Tibial artery (tissue), 4 donors: ENCODE results near the gene RCOR2.

Source experiments
- DNase-seq, 2 donors: peaks; one replicate each; pipeline ENCODE4 v3.0.0-alpha.2; 2019
- H3K27ac ChIP-seq, 2 donors: fragments of 200-600 bp; sonication (generic) in 1 of 2; 1 replicate in 1 of 2; 2 replicates in 1 of 2; pipeline ENCODE4 v1.5.1; 2018 to 2019; ENCODE audit warnings: mild to moderate bottlenecking in 1 of 2
- H3K27me3 ChIP-seq, 2 donors: fragments of 200-600 bp; sonication (generic) in 1 of 2; one replicate each; pipeline versions ENCODE4 v1.5.1 to v1.6.0; 2016 to 2019
- H3K36me3 ChIP-seq, 3 donors: fragments of 200-600 bp; sonication (generic) in 2 of 3; one replicate each; pipeline ENCODE4 v1.5.1; 2016 to 2019; ENCODE audit warnings: mild to moderate bottlenecking in 2 of 3
- H3K4me1 ChIP-seq, 4 donors: fragments of 200-600 bp; sonication (generic) in 2 of 4; 1 replicate in 3 of 4; 2 replicates in 1 of 4; pipeline ENCODE4 v1.5.1; 2016 to 2019
- H3K4me3 ChIP-seq, 2 donors: fragments of 200-600 bp; sonication (generic) in 1 of 2; 1 replicate in 1 of 2; 2 replicates in 1 of 2; pipeline ENCODE4 v1.5.1; 2018 to 2019; ENCODE audit warnings: mild to moderate bottlenecking in 2 of 2
- H3K9me3 ChIP-seq, 3 donors: fragments of 200-600 bp; sonication (generic) in 1 of 3; one replicate each; pipeline ENCODE4 v1.5.1; 2016 to 2019
- CTCF ChIP-seq, 2 experiments: fragments of 200-600 bp in 1 of 2; fragments of 450-650 bp in 1 of 2; IDR thresholded peaks; one replicate each; pipeline ENCODE4 v1.5.1; 2017 to 2019; ENCODE audit warnings: antibody characterized with exemption in 2 of 2, mild to moderate bottlenecking in 1 of 2, moderate library complexity in 1 of 2
- intact Hi-C: fragments of 100-400 bp; cut with DNase I; formaldehyde crosslinking; loops from one replicate; pipeline ENCODE4 v1.15.0; 2023; ENCODE audit warnings: low total_unique reads

Gene RCOR2

GRCh38 chr11:63952570-63952969 is 35.6 kb upstream of the RCOR2 start:
- no peaks in the 10 kb centered on the region for H3K9me3 ChIP-seq
- H3K36me3 ChIP-seq, result peaks cover 31 to 57% (median 50%) of the 10 kb centered on the region in 3 donors
- intact Hi-C loops, result no loop called here
- no peak overlapping the region for H3K4me3 ChIP-seq
- no peak for DNase-seq
- no peaks in the 10 kb centered on the region for H3K4me1 ChIP-seq
- no peak for TF ChIP-seq CTCF (IDR thresholded peaks at IDR 0.05)
- no peaks in the 10 kb centered on the region for H3K27me3 ChIP-seq
- H3K27ac ChIP-seq, result no peak overlapping the region

- peaks cover 31 to 57% (median 50%) of the 10 kb centered on the region in 3 donors for H3K36me3 ChIP-seq
- no peaks in the 10 kb centered on the region for H3K4me1 ChIP-seq
- no peak overlapping the region for H3K4me3 ChIP-seq
- intact Hi-C loops, result no loop called here
- H3K9me3 ChIP-seq, result no peaks in the 10 kb centered on the region
- no peak for DNase-seq
- no peaks in the 10 kb centered on the region for H3K27me3 ChIP-seq
- TF ChIP-seq CTCF (IDR thresholded peaks at IDR 0.05), result no peak
- no peak overlapping the region for H3K27ac ChIP-seq
These were observed 35.0 kb upstream of the RCOR2 start for GRCh38 chr11:63951779-63952536.

GRCh38 chr11:63945477-63946163 is 28.7 kb upstream of the RCOR2 start:
- intact Hi-C loops, result loop anchor here (1.0 to 5.0 kb wide), 2 partner anchors 108 to 178 kb away; partner anchors contain the start of gene ZFTA

GRCh38 chr11:63944987-63945386 is 28.0 kb upstream of the RCOR2 start:
- Histone ChIP-seq H3K27me3 (no peaks in the 10 kb centered on the region), H3K36me3 (peaks cover 0 to 24% (median 9%) of the 10 kb centered on the region in 3 donors), H3K4me1 (peaks cover 0 to 23% (median 12%) of the 10 kb centered on the region in 4 donors), H3K9me3 (no peaks in the 10 kb centered on the region), H3K4me3 (no peak overlapping the region), H3K27ac (peak overlapping the region; percentile 45 to 86)
- intact Hi-C loops, result loop anchor here (5.0 kb wide), 1 partner anchor 178 kb away; the partner anchor contains the start of gene ZFTA
- peak; percentile 34 to 77 for DNase-seq
- no peak for TF ChIP-seq CTCF (IDR thresholded peaks at IDR 0.05)

More at GRCh38 chr11:63945477-63946163, 28.7 kb upstream of the RCOR2 start:
- Histone ChIP-seq H3K27me3 (no peaks in the 10 kb centered on the region), H3K4me1 (peaks cover 0 to 19% (median 9%) of the 10 kb centered on the region in 4 donors), H3K36me3 (peaks cover 0 to 24% (median 9%) of the 10 kb centered on the region in 3 donors), H3K4me3 (peak overlapping the region; percentile 3 to 16), H3K9me3 (no peaks in the 10 kb centered on the region), H3K27ac (peak overlapping the region; percentile 45 to 86)
- TF ChIP-seq CTCF (IDR thresholded peaks at IDR 0.05), result peak; percentile 78 to 95
- peak; percentile 68 to 90 for DNase-seq

GRCh38 chr11:63942803-63943202 is 25.8 kb upstream of the RCOR2 start:
- intact Hi-C loops, result no loop called here

More at GRCh38 chr11:63942803-63943202, 25.8 kb upstream of the RCOR2 start:
- no peak for DNase-seq
- Histone ChIP-seq H3K4me3 (no peak overlapping the region), H3K27me3 (no peaks in the 10 kb centered on the region), H3K9me3 (no peaks in the 10 kb centered on the region), H3K36me3 (peaks cover 0 to 18% (median 0%) of the 10 kb centered on the region in 3 donors), H3K4me1 (peaks cover 0 to 40% (median 24%) of the 10 kb centered on the region in 4 donors), H3K27ac (no peak overlapping the region)
- TF ChIP-seq CTCF (IDR thresholded peaks at IDR 0.05), result no peak
